Prostate gland (tissue), 2 donors: Measurements from ENCODE around the gene NME1. TPM values are rescaled to one million over a fixed set of nuclear protein-coding genes. Genes with fewer than 3 reads are reported as not detected.
"Not testable (repeated sequence)": the region's sequence is repeated elsewhere in the genome, so short reads cannot be mapped to it uniquely, and the experiment has no call there.

Source experiments
- DNase-seq: peaks from one replicate; pipeline ENCODE4 v3.0.0-alpha.2; 2019; ENCODE audit warnings: low spot score
- H3K27ac ChIP-seq, 2 donors: fragments of 200-600 bp; sonication (generic); 2 replicates each; pipeline ENCODE4 v1.5.1; 2017 to 2019
- H3K27me3 ChIP-seq: fragments of 200-600 bp; sonication (generic); replicated peaks from 2 replicates; pipeline ENCODE4 v1.5.1; 2019; ENCODE audit not compliant: insufficient read depth
- H3K36me3 ChIP-seq, 2 donors: fragments of 200-600 bp; sonication (generic); 1 replicate in 1 of 2; 2 replicates in 1 of 2; pipeline versions ENCODE4 v1.5.1 to v1.8.1; 2017 to 2019
- H3K4me1 ChIP-seq: fragments of 200-600 bp; sonication (generic); replicated peaks from 2 replicates; pipeline ENCODE4 v1.5.1; 2019
- H3K4me3 ChIP-seq, 2 donors: fragments of 200-600 bp; sonication (generic); 2 replicates each; pipeline ENCODE4 v1.5.1; 2017 to 2019
- H3K9me3 ChIP-seq: fragments of 200-600 bp; sonication (generic); 2 replicates; pipeline ENCODE4 v1.5.1; 2017
- POLR2A ChIP-seq: fragments of 450-650 bp; IDR thresholded peaks from one replicate; pipeline ENCODE4 v1.6.1; 2016; ENCODE audit warnings: antibody characterized with exemption, mild to moderate bottlenecking
- POLR2AphosphoS5 ChIP-seq: sonication (generic); formaldehyde crosslinking; IDR thresholded peaks from one replicate; pipeline ENCODE4 v1.6.1; 2017; ENCODE audit warnings: antibody characterized with exemption
- WGBS: methylation state at CpG from one replicate; pipeline ENCODE4 v1.1.5; 2018; 5-methylcytosine and 5-hydroxymethylcytosine counted together
- intact Hi-C: fragments of 100-400 bp; cut with DNase I; formaldehyde crosslinking; loops from one replicate; pipeline ENCODE4 v1.14.2; 2022
- total RNA-seq, 2 donors: library from RNA; depleted of rRNA; stranded (reverse); fragments of >200 nt; gene quantifications; one replicate each; pipeline ENCODE4 v1.1.0, GENCODE V29; 2016
- TF ChIP-seq, protein P1 (sequence below), 4 experiments: fragments of 200-600 bp in 2 of 4; fragments of 450-650 bp in 2 of 4; sonication (generic) in 2 of 4; IDR thresholded peaks; 1 replicate in 3 of 4; 2 replicates in 1 of 4; pipeline ENCODE4 v1.5.1; 2016 to 2019; ENCODE audit warnings: antibody characterized with exemption in 4 of 4, mild to moderate bottlenecking in 2 of 4, moderate library complexity in 2 of 4

The NME1 gene
- total RNA-seq, 2 donors from 2014 or later: 32.3 to 75.1 TPM

DNA sequence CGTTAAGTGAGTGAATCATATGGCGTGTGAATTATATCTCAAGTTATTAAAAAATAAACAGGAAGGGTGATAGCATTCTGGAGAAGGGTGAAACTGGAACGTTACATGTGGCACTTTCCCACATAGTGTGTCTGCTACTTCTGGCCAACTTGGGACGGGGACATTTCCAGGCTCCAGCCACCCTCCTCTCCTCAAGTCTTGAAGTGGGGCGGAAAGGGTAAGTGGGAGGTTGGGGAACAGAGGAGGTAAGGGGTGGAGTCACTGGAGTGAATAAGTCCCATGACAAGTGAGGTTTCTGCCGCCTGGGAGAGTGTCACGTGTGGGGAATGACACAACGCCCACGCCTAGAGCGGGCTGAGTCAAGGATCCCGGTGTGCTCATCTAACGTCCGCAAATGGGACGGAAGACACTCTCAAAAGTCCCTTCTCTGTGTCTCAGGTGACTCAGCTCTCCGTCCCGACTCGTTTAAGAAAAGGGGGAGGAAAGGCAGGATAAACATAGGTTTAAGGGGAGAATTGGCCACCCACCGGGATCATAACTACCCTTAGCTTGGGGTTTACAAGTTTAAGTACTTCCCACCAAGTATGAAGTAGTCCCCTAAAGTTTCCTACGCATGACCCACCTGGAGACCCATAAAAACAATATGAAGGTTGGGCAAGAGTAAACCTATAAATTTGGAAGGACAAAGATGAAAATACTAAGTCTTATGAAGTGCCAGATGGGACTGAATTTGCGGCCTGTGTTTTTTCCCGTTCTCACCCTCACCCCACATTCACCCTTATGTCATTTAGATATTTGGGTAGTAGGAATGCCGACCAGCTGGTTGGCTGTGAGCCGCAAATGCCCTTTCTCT, 31.5 kb upstream of the NME1 start:
- Histone ChIP-seq H3K36me3 (no peaks in the 10 kb centered on the region), H3K4me1 (peaks cover 3% of the 10 kb centered on the region), H3K27me3 (no peaks in the 10 kb centered on the region), H3K27ac (peak overlapping the region; percentile 99 to 100), H3K4me3 (peak overlapping the region; percentile 93 to 100), H3K9me3 (no peaks in the 10 kb centered on the region)
- intact Hi-C loops: loop anchor here (2.0 kb wide), 1 partner anchor 31 kb away; the partner anchor contains the start of gene NME1
- peak; percentile 95 for DNase-seq
- WGBS: 13% methylated on average over 23 of the region's 23 CpGs
- TF ChIP-seq, protein P1, sequence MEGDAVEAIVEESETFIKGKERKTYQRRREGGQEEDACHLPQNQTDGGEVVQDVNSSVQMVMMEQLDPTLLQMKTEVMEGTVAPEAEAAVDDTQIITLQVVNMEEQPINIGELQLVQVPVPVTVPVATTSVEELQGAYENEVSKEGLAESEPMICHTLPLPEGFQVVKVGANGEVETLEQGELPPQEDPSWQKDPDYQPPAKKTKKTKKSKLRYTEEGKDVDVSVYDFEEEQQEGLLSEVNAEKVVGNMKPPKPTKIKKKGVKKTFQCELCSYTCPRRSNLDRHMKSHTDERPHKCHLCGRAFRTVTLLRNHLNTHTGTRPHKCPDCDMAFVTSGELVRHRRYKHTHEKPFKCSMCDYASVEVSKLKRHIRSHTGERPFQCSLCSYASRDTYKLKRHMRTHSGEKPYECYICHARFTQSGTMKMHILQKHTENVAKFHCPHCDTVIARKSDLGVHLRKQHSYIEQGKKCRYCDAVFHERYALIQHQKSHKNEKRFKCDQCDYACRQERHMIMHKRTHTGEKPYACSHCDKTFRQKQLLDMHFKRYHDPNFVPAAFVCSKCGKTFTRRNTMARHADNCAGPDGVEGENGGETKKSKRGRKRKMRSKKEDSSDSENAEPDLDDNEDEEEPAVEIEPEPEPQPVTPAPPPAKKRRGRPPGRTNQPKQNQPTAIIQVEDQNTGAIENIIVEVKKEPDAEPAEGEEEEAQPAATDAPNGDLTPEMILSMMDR (IDR thresholded peaks at IDR 0.05): no peak
- TF ChIP-seq POLR2AphosphoS5: peak; percentile 98
- peak; percentile 90 for TF ChIP-seq POLR2A

DNA sequence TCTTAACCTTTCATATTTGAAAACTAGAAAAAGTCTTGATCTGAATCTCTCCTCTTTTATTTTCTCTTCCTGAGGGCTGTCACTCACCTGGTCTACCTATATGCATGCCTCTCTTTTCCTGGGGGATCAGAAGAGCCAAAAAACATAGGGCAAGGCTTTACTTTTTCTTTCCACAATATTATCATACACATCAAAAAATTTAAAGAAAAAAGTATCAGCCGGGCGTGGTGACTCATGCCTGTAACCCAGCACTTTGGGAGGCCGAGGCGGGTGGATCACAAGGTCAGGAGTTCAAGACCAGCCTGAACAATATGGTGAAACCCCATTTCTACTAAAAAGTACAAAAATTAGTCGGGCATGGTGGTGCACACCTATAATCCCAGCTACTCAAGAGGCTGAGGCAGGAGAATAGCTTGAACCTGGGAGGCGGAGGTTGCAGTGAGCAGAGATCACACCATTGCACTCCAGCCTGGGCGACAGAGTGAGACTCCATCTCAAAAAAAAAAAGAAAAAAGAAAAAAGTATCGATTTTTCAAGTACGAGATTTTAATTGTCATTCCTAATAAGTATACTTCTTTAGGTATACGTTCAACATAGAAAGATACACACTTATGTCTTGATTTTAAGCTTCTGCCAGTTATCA, 30.8 kb upstream of the NME1 start:
- peak overlapping the region; percentile 99 to 100 for H3K27ac ChIP-seq
- not testable (repeated sequence) for H3K27me3 ChIP-seq

GRCh38 chr17:51124640-51125503, 28.5 kb upstream of the NME1 start:
- no peaks in the 10 kb centered on the region for H3K9me3 ChIP-seq
- WGBS: 85% methylated on average over 5 of the region's 5 CpGs
- TF ChIP-seq POLR2A (no peak), POLR2AphosphoS5 (no peak)
- TF ChIP-seq, protein P1 (IDR thresholded peaks at IDR 0.05): no peak
- no peaks in the 10 kb centered on the region for H3K4me1 ChIP-seq
- H3K36me3 ChIP-seq: no peaks in the 10 kb centered on the region
- no peaks in the 10 kb centered on the region for H3K27me3 ChIP-seq
- DNase-seq: no peak
- intact Hi-C loops: no loop called here
- no peak overlapping the region for H3K4me3 ChIP-seq
- no peak overlapping the region for H3K27ac ChIP-seq

More for the DNA sequence above, 30.8 kb upstream of the NME1 start:
- H3K9me3 ChIP-seq, H3K4me3 ChIP-seq, intact Hi-C loops, DNase-seq, H3K4me1 ChIP-seq, H3K36me3 ChIP-seq: not testable (repeated sequence)
- WGBS: 87% methylated on average over 10 of the region's 10 CpGs

GRCh38 chr17:51128076-51128475, 25.3 kb upstream of the NME1 start:
- TF ChIP-seq POLR2A (no peak), POLR2AphosphoS5 (no peak)
- TF ChIP-seq, protein P1 (IDR thresholded peaks at IDR 0.05): no peak
- DNase-seq: no peak
- Histone ChIP-seq H3K4me3 (no peak overlapping the region), H3K4me1 (no peaks in the 10 kb centered on the region), H3K27ac (no peak overlapping the region), H3K9me3 (no peaks in the 10 kb centered on the region), H3K36me3 (no peaks in the 10 kb centered on the region), H3K27me3 (no peaks in the 10 kb centered on the region)
- WGBS: 77% methylated on average over 3 of the region's 3 CpGs
- intact Hi-C loops: no loop called here

GRCh38 chr17:51132964-51133319, 20.4 kb upstream of the NME1 start:
- H3K27me3 ChIP-seq: no peaks in the 10 kb centered on the region
- H3K4me3 ChIP-seq: no peak overlapping the region
- TF ChIP-seq POLR2A (no peak), POLR2AphosphoS5 (no peak)
- TF ChIP-seq, protein P1 (IDR thresholded peaks at IDR 0.05): no peak
- no peaks in the 10 kb centered on the region for H3K36me3 ChIP-seq
- no peaks in the 10 kb centered on the region for H3K9me3 ChIP-seq
- intact Hi-C loops: no loop called here
- no peak overlapping the region for H3K27ac ChIP-seq
- no peak for DNase-seq
- no peaks in the 10 kb centered on the region for H3K4me1 ChIP-seq
